Activated CD4-positive, alpha-beta T cell treated with anti-CD3 and anti-CD28 coated beads, Interleukin-2, amount 50 U/mL, for 1 hour (primary cell): ENCODE data around the gene RDH11.
"Not testable (repeated sequence)": the region's sequence is repeated elsewhere in the genome, so short reads cannot be mapped to it uniquely, and the experiment has no call there.

ENCODE experiments used
- DNase-seq: peaks from one replicate; pipeline ENCODE4 v3.0.0-alpha.2; 2020

RDH11 gene, protein sequence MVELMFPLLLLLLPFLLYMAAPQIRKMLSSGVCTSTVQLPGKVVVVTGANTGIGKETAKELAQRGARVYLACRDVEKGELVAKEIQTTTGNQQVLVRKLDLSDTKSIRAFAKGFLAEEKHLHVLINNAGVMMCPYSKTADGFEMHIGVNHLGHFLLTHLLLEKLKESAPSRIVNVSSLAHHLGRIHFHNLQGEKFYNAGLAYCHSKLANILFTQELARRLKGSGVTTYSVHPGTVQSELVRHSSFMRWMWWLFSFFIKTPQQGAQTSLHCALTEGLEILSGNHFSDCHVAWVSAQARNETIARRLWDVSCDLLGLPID

DNA sequence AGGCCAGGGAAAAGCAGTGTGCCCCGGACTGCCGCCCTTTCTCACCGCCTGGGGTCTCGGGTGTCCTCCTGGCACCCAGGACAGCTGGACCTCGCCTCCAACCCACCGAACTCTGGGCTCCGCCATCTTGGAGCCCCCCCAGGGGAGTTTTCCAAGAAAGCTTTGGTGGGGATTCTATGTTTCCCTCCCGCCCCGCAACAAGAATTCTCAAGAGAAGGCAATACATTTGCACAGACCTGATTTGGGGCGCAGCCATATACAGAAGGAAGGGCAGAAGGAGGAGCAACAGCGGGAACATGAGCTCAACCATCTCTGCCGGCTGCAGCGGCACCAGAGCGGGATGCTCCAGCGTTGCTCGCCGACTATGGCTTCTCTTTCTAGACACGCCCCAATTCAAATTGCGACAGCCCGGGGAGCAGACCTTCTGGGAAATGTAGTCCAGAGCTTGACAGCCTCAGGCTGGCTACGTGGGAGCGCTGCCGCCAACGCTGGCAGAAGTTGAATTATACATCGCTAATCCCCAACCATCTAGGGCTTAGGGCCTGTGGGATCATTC lies at the start of gene RDH11:
TSS of gene RDH11 (minus strand) at position 371 of the 556 bp plus-strand sequence. CDS start at position 310, 61 bp downstream.
- DNase-seq: peak; percentile 77

GRCh38 chr14:67744046-67744445 lies 48.5 kb upstream of the RDH11 start:
- DNase-seq: no peak

DNA sequence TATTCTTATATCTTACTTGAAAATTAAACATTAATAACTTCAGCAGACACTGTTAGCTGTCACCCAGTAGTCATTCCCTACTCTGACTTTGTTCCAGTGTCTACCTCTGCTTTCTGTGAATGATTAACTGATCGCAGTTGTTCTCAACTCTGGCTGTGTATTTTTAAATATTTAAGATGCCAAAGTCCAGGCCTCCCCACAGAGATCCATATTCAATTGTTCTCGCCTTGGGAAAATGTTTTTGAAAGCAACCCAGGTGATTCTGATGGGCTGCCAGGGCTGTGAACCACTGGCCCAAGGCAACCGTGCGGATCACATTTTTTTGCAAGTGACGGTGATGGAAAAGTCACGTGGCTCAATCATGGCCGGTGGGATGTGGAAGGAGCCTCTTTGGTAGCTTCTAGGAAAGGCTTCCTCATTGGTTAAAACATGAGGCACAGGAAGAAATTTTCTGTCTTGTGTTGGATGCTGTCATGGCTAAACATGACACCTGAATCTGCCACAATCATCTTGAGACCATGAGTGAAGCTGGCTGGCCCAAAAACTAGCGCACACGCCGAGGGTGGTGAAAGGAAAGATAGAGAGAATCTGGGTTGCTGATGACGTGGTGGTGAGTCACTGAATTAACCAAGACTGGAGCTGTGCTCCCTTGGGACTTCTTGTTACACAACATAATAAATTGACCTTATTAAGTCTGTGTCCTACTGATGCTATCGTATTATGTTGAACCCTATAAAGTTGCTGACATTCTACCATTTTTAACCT lies 43.4 kb upstream of the RDH11 start:
- no peak for DNase-seq

DNA sequence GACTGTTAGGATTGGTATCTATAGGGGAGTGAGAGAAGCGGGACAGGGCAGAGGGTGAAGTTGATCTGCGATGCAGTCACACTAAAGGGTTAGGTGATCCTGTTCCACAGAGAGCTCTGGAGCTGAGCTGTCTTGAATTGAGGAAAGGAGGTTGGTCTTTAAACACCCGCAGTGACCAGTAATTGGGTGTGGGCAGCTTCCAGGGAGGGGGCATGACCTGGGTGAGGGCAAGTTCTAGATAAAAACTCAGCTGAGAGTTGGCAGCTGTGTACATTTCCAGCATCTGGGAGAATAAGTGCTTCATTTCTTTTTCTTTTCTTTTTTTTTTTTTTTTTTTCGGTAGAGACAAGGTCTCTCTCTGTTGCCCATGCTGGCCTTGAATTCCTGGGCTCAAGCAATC lies 41.2 kb upstream of the RDH11 start:
- no peak for DNase-seq

- no peak for DNase-seq
Measured at GRCh38 chr14:67735336-67736147, 40.0 kb upstream of the RDH11 start.

- DNase-seq: no peak
Measured at GRCh38 chr14:67734675-67735074, 39.1 kb upstream of the RDH11 start.

DNA sequence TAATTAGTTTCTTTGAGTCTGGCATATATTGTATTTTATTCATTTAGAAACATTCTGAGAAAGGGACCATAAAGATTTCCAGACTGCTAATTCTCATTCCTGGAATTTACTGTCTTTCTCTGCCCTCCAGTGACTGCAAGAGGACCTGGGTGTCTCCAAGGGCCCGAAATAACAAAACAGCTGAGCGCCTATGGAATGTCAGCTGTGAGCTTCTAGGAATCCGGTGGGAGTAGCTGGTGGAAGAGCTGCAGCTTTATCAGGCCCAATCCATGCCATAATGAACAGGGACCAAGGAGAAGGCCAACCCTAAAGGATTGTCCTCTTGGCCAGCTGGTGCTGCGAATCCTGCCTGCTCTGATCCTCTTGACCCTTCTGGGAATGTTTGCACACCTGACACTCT lies 38.1 kb upstream of the RDH11 start:
- no peak for DNase-seq

DNA sequence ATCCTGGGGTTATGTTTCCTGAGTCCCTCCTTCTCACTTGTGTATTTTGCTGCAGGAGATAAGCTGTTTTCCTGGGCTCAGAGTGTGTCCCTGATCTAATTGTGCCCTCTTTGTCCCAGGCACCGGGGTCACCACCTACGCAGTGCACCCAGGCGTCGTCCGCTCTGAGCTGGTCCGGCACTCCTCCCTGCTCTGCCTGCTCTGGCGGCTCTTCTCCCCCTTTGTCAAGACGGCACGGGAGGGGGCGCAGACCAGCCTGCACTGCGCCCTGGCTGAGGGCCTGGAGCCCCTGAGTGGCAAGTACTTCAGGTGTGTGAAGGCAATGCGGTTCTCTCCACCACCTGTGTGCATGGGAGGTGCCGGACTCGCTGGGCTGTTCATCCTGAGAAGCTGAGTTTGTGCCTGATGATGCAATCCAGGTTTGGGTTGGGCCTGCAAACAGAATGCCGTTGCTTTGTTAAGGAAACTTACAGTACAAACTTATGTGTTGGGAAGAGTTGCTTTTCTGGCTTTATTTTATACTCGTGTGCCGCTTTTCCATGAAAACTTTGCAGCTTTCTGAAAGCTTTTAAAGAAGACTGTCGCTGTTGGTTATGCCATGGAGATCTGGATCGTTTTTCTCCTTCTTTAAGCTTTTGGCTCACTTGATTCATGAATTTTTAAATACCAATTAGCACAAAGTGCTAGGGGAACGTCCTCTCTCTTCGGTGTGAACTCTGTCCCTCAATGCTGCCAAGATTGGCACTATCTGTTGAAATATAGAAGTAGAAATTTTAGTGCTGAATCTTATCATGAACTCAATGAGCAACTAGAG lies 33.7 kb upstream of the RDH11 start:
- no peak for DNase-seq

DNA sequence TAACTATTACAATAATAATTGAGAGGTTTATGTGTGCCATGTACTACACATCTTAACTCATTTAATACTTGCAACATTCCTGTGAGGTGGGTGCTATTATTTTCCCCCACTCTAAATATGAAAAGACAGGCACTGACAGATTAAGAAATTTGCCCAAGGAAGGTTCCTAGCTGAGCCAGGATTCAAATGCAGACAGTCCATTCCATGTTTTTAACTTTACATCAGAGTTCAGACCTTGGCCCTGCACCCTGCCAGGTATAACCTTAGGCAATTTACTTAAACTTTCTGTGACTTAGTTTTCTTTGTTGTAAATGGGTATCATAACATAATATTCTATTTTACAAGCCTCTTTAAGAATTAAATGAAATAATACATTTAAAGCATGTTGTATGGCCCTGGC lies 32.7 kb upstream of the RDH11 start:
- no peak for DNase-seq

- no peak for DNase-seq
Measured at GRCh38 chr14:67727361-67727760, 31.8 kb upstream of the RDH11 start.

DNA sequence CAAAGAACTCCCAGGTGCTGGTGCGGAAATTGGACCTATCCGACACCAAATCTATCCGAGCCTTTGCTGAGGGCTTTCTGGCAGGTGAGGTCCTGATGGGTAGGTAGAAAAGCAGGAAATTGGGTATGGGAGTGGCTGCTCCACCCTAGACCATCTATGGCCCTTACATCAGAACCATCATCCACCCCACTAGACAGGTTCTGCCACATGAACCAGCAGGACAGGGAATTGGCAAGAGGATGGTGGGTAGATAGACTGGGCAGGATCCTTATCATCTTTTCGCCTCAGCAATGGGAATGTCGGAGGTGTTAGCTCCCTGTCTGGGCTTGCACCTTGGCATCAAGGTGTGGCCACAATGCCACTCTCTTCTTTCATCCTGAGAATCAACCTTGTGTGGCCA lies 29.6 kb upstream of the RDH11 start:
- DNase-seq: no peak

DNA sequence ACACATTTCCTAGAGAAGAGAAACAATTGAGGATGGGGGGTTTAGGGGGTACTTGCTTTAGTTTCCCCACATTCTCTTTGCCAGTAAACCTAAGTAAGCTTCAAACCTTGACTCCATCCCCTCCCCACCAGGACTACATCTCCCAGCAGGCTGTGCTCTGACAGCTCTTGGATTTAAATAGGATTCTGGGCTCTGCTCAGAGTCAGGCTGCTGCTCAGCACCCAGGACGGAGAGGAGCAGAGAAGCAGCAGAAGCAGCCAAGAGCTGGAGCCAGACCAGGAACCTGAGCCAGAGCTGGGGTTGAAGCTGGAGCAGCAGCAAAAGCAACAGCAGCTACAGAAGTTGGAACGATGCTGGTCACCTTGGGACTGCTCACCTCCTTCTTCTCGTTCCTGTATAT lies 26.7 kb upstream of the RDH11 start:
- DNase-seq: no peak

- no peak for DNase-seq
Measured at GRCh38 chr14:67721875-67722274, 26.3 kb upstream of the RDH11 start.

GRCh38 chr14:67719866-67720265 lies 24.3 kb upstream of the RDH11 start:
- DNase-seq: no peak

DNA sequence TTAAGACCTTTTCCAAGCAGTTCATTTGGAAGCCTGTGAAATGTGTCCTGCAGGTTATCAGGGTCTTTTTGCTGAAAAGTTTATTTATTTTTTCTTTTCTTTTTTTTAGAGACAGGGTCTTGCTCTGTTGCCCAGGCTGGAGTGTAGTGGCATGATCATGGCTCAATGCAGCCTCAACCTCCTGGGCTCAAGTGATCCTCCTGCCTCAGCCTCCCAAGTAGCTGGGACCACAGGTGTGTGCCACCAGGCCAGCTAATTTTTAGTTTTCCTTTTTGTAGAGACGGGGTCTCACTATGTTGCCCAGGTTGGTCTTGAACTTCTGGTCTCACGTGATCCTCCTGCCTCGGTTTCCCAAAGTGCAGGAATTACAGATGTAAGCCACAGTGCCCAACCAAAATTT lies 23.8 kb upstream of the RDH11 start:
- DNase-seq: not testable (repeated sequence)

DNA sequence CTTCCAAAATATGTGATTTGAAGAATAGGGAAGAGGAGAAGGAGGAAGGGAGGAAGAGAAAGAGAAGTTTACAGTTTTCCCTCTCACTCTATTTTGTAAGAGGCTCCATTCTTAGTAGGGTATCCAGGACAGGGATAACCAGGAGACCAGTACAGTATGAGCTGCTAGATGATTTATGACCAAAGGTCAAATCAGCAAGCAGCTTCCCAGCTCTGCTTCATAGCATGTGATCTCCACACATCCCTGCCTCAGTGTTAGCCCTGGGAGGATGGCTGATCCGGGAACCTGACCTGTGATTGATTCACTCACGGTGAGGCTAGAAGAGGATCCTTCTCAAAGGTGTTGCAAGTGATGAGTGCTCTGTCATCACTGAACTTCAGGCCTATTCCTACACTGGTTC lies 22.7 kb upstream of the RDH11 start:
- no peak for DNase-seq

GRCh38 chr14:67717048-67717447 lies 21.5 kb upstream of the RDH11 start:
- no peak for DNase-seq

DNA sequence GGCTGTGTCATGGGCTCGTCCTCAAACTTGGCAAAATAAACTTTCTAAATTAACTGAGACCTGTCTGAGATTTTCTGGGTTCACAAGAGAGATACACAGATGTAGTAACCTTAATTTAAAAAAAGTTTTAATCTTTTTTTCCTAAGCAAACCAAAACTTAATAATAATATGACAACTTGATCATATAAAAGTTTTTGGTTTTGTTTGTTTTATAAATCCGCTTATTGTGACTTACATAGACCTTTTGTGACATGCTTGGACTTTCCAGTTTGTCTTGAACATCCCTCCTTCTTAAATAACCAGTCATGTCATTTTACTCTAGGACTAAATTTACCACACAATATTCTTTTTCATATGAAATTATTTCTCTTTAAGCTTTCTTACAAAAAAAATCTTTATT lies 14.6 kb upstream of the RDH11 start:
- DNase-seq: no peak

- DNase-seq: not testable (repeated sequence)
Measured at GRCh38 chr14:67709796-67710195, 14.2 kb upstream of the RDH11 start.

- DNase-seq: not testable (repeated sequence)
Measured at GRCh38 chr14:67709346-67709745, 13.8 kb upstream of the RDH11 start.

GRCh38 chr14:67705211-67705610 lies 9.6 kb upstream of the RDH11 start:
- no peak for DNase-seq

DNA sequence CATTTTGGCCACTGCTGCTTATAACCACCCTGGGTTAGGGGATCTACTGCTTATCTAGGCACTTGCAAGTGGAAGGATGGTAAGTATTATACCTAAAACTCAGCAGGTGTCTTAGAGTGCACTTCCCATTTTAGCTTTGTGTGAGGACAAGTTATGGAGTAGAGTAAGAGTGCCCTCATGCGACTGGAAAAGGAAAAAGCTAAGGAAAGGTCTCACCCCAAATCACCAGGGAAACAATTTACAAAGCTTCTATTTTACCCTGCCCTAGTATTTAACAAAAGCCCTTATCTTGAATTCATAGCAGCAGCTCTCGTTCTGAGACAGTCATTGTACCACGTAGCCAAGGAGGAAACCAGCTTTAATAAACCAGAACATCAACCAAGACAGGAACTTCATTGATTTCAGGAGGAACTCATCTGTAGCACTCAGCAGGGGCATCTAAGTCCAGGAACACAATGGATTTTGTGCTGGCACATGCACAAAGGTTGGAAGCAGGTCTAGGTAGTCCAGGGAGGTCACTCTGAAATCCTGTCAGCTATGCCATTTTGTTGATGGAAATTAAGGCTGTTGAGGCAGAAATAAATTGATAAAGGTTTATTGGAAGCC lies 9.0 kb upstream of the RDH11 start:
- DNase-seq: peak; percentile 2
